Endometrial microvascular endothelial cells (primary cell): ENCODE data around the gene GPR35. TPM values are rescaled to one million over a fixed set of nuclear protein-coding genes. Genes with fewer than 3 reads are reported as not detected.

Experiments used
- in situ Hi-C: cut with HindIII; loops from 2 replicates; pipeline ENCODE4 v1.10.0; 2017; ENCODE audit warnings: low sequenced_read_pairs, low pct_unique_long_range_greater_than_20kb; ENCODE audit errors: inconsistent ontology term
- total RNA-seq: library from RNA; depleted of rRNA; stranded (reverse); fragments of >200 nt; gene quantifications from one replicate; pipeline ENCODE4 v1.2.3, GENCODE V29; 2015; ENCODE audit errors: inconsistent ontology term

The GPR35 gene
- total RNA-seq, 1 donor from 2014 or later, result 0.46 TPM

- in situ Hi-C loops, result no loop called here
Measured at GRCh38 chr2:240619506-240620148, 5.7 kb upstream of the GPR35 start.

- in situ Hi-C loops, result no loop called here
Measured at GRCh38 chr2:240620149-240620731, 5.0 kb upstream of the GPR35 start.

- in situ Hi-C loops, result no loop called here
Measured at GRCh38 chr2:240620859-240621258, 4.4 kb upstream of the GPR35 start.

GRCh38 chr2:240622060-240622411 lies 3.2 kb upstream of the GPR35 start:
- in situ Hi-C loops, result no loop called here

GRCh38 chr2:240622531-240623235 lies 2.6 kb upstream of the GPR35 start:
- in situ Hi-C loops, result no loop called here

- in situ Hi-C loops, result no loop called here
Measured at GRCh38 chr2:240623531-240624010, 1.7 kb upstream of the GPR35 start.

- in situ Hi-C loops, result no loop called here
Measured at GRCh38 chr2:240624011-240624949, 1.0 kb upstream of the GPR35 start.

- in situ Hi-C loops, result no loop called here
Measured at GRCh38 chr2:240626531-240627300, 1.4 kb downstream of the GPR35 start.

GRCh38 chr2:240627736-240628506 lies 2.6 kb downstream of the GPR35 start:
- in situ Hi-C loops, result no loop called here

- in situ Hi-C loops, result no loop called here
Measured at GRCh38 chr2:240628507-240628807, 3.2 kb downstream of the GPR35 start.

- in situ Hi-C loops, result no loop called here
Measured at GRCh38 chr2:240628808-240629618, 3.7 kb downstream of the GPR35 start.

GRCh38 chr2:240629619-240629967 lies 4.3 kb downstream of the GPR35 start:
- in situ Hi-C loops, result no loop called here

GRCh38 chr2:240629968-240630770 lies 4.9 kb downstream of the GPR35 start:
- in situ Hi-C loops, result no loop called here

GRCh38 chr2:240630771-240631547 lies 5.7 kb downstream of the GPR35 start:
- in situ Hi-C loops, result no loop called here

- in situ Hi-C loops, result no loop called here
Measured at GRCh38 chr2:240631548-240632305, 6.4 kb downstream of the GPR35 start.
